ENCODE data around the gene CDH4. TPM values are rescaled to one million over a fixed set of nuclear protein-coding genes. Genes with fewer than 3 reads are reported as not detected.

The CDH4 gene
- total and polyA plus RNA-seq, 2 of the 8 experiments (the other 6 are each of a cell fraction or from before 2014, with no cell fraction given): 4.3 to 7.9 TPM

DNA sequence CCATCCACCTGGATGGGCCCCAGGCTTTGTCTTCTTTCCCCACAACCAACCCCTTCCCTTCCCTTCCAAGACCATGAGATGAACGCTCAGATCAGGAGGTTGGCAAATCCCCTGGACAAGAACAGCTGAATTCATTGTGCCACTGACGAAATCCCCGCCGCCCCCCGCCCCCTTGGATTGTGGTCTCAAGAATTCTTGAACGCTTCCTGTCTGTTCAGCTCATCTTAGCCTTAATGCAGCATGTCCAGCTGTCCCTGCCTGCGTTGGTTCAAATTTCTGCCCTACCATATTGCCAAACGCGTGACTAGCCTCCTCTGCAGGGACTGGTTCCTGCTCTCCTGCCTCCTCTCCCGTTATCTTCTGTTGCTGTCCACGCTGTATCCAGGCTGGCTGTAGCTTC lies 133.2 kb downstream of the CDH4 start (continued):
- TF ChIP-seq, protein P1, sequence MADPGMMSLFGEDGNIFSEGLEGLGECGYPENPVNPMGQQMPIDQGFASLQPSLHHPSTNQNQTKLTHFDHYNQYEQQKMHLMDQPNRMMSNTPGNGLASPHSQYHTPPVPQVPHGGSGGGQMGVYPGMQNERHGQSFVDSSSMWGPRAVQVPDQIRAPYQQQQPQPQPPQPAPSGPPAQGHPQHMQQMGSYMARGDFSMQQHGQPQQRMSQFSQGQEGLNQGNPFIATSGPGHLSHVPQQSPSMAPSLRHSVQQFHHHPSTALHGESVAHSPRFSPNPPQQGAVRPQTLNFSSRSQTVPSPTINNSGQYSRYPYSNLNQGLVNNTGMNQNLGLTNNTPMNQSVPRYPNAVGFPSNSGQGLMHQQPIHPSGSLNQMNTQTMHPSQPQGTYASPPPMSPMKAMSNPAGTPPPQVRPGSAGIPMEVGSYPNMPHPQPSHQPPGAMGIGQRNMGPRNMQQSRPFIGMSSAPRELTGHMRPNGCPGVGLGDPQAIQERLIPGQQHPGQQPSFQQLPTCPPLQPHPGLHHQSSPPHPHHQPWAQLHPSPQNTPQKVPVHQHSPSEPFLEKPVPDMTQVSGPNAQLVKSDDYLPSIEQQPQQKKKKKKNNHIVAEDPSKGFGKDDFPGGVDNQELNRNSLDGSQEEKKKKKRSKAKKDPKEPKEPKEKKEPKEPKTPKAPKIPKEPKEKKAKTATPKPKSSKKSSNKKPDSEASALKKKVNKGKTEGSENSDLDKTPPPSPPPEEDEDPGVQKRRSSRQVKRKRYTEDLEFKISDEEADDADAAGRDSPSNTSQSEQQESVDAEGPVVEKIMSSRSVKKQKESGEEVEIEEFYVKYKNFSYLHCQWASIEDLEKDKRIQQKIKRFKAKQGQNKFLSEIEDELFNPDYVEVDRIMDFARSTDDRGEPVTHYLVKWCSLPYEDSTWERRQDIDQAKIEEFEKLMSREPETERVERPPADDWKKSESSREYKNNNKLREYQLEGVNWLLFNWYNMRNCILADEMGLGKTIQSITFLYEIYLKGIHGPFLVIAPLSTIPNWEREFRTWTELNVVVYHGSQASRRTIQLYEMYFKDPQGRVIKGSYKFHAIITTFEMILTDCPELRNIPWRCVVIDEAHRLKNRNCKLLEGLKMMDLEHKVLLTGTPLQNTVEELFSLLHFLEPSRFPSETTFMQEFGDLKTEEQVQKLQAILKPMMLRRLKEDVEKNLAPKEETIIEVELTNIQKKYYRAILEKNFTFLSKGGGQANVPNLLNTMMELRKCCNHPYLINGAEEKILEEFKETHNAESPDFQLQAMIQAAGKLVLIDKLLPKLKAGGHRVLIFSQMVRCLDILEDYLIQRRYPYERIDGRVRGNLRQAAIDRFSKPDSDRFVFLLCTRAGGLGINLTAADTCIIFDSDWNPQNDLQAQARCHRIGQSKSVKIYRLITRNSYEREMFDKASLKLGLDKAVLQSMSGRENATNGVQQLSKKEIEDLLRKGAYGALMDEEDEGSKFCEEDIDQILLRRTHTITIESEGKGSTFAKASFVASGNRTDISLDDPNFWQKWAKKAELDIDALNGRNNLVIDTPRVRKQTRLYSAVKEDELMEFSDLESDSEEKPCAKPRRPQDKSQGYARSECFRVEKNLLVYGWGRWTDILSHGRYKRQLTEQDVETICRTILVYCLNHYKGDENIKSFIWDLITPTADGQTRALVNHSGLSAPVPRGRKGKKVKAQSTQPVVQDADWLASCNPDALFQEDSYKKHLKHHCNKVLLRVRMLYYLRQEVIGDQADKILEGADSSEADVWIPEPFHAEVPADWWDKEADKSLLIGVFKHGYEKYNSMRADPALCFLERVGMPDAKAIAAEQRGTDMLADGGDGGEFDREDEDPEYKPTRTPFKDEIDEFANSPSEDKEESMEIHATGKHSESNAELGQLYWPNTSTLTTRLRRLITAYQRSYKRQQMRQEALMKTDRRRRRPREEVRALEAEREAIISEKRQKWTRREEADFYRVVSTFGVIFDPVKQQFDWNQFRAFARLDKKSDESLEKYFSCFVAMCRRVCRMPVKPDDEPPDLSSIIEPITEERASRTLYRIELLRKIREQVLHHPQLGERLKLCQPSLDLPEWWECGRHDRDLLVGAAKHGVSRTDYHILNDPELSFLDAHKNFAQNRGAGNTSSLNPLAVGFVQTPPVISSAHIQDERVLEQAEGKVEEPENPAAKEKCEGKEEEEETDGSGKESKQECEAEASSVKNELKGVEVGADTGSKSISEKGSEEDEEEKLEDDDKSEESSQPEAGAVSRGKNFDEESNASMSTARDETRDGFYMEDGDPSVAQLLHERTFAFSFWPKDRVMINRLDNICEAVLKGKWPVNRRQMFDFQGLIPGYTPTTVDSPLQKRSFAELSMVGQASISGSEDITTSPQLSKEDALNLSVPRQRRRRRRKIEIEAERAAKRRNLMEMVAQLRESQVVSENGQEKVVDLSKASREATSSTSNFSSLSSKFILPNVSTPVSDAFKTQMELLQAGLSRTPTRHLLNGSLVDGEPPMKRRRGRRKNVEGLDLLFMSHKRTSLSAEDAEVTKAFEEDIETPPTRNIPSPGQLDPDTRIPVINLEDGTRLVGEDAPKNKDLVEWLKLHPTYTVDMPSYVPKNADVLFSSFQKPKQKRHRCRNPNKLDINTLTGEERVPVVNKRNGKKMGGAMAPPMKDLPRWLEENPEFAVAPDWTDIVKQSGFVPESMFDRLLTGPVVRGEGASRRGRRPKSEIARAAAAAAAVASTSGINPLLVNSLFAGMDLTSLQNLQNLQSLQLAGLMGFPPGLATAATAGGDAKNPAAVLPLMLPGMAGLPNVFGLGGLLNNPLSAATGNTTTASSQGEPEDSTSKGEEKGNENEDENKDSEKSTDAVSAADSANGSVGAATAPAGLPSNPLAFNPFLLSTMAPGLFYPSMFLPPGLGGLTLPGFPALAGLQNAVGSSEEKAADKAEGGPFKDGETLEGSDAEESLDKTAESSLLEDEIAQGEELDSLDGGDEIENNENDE (IDR thresholded peaks at IDR 0.05; ENCODE audit: insufficient replicate concordance, low read length): no peak
- TF ChIP-seq HDAC2 (IDR thresholded peaks at IDR 0.05; ENCODE audit: borderline replicate concordance in 1 of 2, low read depth in 2 of 2, low read length in 2 of 2) (no peak), SUZ12 (IDR thresholded peaks at IDR 0.05; ENCODE audit: low read length) (no peak), SP1 (IDR thresholded peaks at IDR 0.05; ENCODE audit: low read depth, low read length) (no peak), USF2 (IDR thresholded peaks at IDR 0.05; ENCODE audit: low read length) (no peak)
- TF ChIP-seq, protein P2, sequence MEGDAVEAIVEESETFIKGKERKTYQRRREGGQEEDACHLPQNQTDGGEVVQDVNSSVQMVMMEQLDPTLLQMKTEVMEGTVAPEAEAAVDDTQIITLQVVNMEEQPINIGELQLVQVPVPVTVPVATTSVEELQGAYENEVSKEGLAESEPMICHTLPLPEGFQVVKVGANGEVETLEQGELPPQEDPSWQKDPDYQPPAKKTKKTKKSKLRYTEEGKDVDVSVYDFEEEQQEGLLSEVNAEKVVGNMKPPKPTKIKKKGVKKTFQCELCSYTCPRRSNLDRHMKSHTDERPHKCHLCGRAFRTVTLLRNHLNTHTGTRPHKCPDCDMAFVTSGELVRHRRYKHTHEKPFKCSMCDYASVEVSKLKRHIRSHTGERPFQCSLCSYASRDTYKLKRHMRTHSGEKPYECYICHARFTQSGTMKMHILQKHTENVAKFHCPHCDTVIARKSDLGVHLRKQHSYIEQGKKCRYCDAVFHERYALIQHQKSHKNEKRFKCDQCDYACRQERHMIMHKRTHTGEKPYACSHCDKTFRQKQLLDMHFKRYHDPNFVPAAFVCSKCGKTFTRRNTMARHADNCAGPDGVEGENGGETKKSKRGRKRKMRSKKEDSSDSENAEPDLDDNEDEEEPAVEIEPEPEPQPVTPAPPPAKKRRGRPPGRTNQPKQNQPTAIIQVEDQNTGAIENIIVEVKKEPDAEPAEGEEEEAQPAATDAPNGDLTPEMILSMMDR (IDR thresholded peaks at IDR 0.05; ENCODE audit: control extremely low read depth in 1 of 3, insufficient read depth in 1 of 3, low read depth in 1 of 3, low read length in 3 of 3): no peak

All from H1 (cell line).